ENCODE measurements around the gene ATP8B3. TPM values are rescaled to one million over a fixed set of nuclear protein-coding genes. Genes with fewer than 3 reads are reported as not detected.

ATP8B3 gene
- total RNA-seq, 1 experiment from 2014 or later = 9.6 TPM

- H2BK5ac ChIP-seq (ENCODE audit: insufficient read length, low read length) = no peak overlapping the region
- no peak overlapping the region for H2AFZ ChIP-seq (ENCODE audit: low read length)
- no CpG with 5 or more reads among the region's 10 CpGs for WGBS (ENCODE audit: extremely low coverage, insufficient read length, low lambda C conversion rate)
- no peak overlapping the region for H3K27ac Mint-ChIP-seq
- no peaks in the 10 kb centered on the region for H3K36me3 Mint-ChIP-seq (ENCODE audit: insufficient read depth in 1 of 3, low read depth in 3 of 3)
- H2BK120ac ChIP-seq (ENCODE audit: low read depth, low read length, poor library complexity, severe bottlenecking) = no peak overlapping the region
- peaks cover 21% of the 10 kb centered on the region for H3K23me2 ChIP-seq (ENCODE audit: insufficient read length, low read depth, low read length, poor library complexity, severe bottlenecking)
- no peak overlapping the region for H3K4ac ChIP-seq (ENCODE audit: low read depth, low read length)
- H2AK5ac ChIP-seq (ENCODE audit: insufficient read length, low read length) = no peak overlapping the region
- no peak overlapping the region for H3T11ph ChIP-seq (ENCODE audit: low read length)
- no peak overlapping the region for H4K5ac ChIP-seq (ENCODE audit: insufficient read length, low read depth, low read length)
- H3K4me2 ChIP-seq (ENCODE audit: insufficient read depth, insufficient read length, low read length) = no peak overlapping the region
- no peaks in the 10 kb centered on the region for H3K9me3 ChIP-seq (ENCODE audit: control insufficient read depth, low read depth, low read length)
- no peak overlapping the region for H3K27ac ChIP-seq (ENCODE audit: insufficient read length, low read depth, low read length)
- no peak overlapping the region for H3K4me3 Mint-ChIP-seq
- peaks cover 95% of the 10 kb centered on the region for H3K27me3 Mint-ChIP-seq (ENCODE audit: low read depth)
- no peak for DNase-seq
- H2BK12ac ChIP-seq (ENCODE audit: insufficient read length, low read depth, low read length) = no peak overlapping the region
- H3K14ac ChIP-seq (ENCODE audit: insufficient read depth, low read length) = no peak overlapping the region
- peaks cover 35% of the 10 kb centered on the region for H3K27me3 ChIP-seq (ENCODE audit: insufficient read depth, low read length)
- H3K4me1 ChIP-seq (ENCODE audit: insufficient read depth, low read length) = no peaks in the 10 kb centered on the region; the same call in 1 of the 2 replicates
- H3K9me3 Mint-ChIP-seq = peaks cover 5 to 6% of the 10 kb centered on the region in 2 experiments; a peak in 2 of 5 replicates
- no peaks in the 10 kb centered on the region for H4K20me1 ChIP-seq (ENCODE audit: control insufficient read depth, insufficient read depth, insufficient read length)
- H3K18ac ChIP-seq (ENCODE audit: insufficient read length, low read depth, low read length) = no peak overlapping the region
- no peak overlapping the region for H2BK20ac ChIP-seq (ENCODE audit: low read depth, low read length, poor library complexity, severe bottlenecking)
- H2BK15ac ChIP-seq (ENCODE audit: low read depth, low read length) = no peak overlapping the region
- H3K9ac ChIP-seq (ENCODE audit: extremely low read depth, insufficient read length, low read length) = no peak overlapping the region
- no peaks in the 10 kb centered on the region for H3K79me1 ChIP-seq (ENCODE audit: insufficient read depth, low read depth, low read length, poor library complexity, severe bottlenecking)
- H3K56ac ChIP-seq (ENCODE audit: insufficient read length, low read depth, low read length) = no peak overlapping the region
- TF ChIP-seq CTCF (conservative IDR thresholded peaks at IDR 0.05) = no peak
- H3K23ac ChIP-seq (ENCODE audit: insufficient read length, low read depth, low read length) = no peak overlapping the region
- H3K4me1 Mint-ChIP-seq = peaks cover 9 to 18% of the 10 kb centered on the region in 2 experiments
- no peak overlapping the region for H4K91ac ChIP-seq (ENCODE audit: insufficient read length, low read depth, low read length)
- no peaks in the 10 kb centered on the region for H3K79me2 ChIP-seq (ENCODE audit: insufficient read depth, low read length)
- H4K8ac ChIP-seq (replicated peaks; ENCODE audit: insufficient read length, low read depth, low read length) = no peak overlapping the region
These were observed 67.9 kb downstream of the ATP8B3 start for GRCh38 chr19:1744133-1744665.

Data from H9 (cell line).